ENCODE data around the gene RIBC2. TPM values are rescaled to one million over a fixed set of nuclear protein-coding genes. Genes with fewer than 3 reads are reported as not detected.
"Not testable (repeated sequence)": the region's sequence is repeated elsewhere in the genome, so short reads cannot be mapped to it uniquely, and the experiment has no call there.

RIBC2 gene
- total RNA-seq, 2 experiments from 2014 or later, result 12.8 to 16.2 TPM

- no peak for DNase-seq
- Mint-ChIP-seq H3K4me1 (no peaks in the 10 kb centered on the region), H3K9me3 (ENCODE audit: low read depth) (no peaks in the 10 kb centered on the region), H3K27ac (no peak overlapping the region), H3K27me3 (no peaks in the 10 kb centered on the region), H3K36me3 (peaks cover 10% of the 10 kb centered on the region), H3K4me3 (no peak overlapping the region)
- ATAC-seq, result no peak
- CTCF ChIA-PET, result no interaction called here
Observed at GRCh38 chr22:45428391-45429385, 15.2 kb downstream of the RIBC2 start.

GRCh38 chr22:45429424-45429823 lies 15.9 kb downstream of the RIBC2 start:
- peaks cover 10% of the 10 kb centered on the region for H3K36me3 Mint-ChIP-seq
- no peak overlapping the region for H3K27ac Mint-ChIP-seq
- H3K4me3 Mint-ChIP-seq, result no peak overlapping the region
- CTCF ChIA-PET, result no interaction called here
- no peak for DNase-seq
- no peaks in the 10 kb centered on the region for H3K4me1 Mint-ChIP-seq
- no peaks in the 10 kb centered on the region for H3K27me3 Mint-ChIP-seq
- H3K9me3 Mint-ChIP-seq (ENCODE audit: low read depth), result no peaks in the 10 kb centered on the region
- no peak for ATAC-seq

GRCh38 chr22:45429981-45430775 lies 16.7 kb downstream of the RIBC2 start:
- CTCF ChIA-PET, result no interaction called here
- H3K36me3 Mint-ChIP-seq, result peaks cover 10% of the 10 kb centered on the region
- H3K27ac Mint-ChIP-seq, result no peak overlapping the region
- H3K27me3 Mint-ChIP-seq, result no peaks in the 10 kb centered on the region
- ATAC-seq, result no peak
- no peak for DNase-seq
- no peaks in the 10 kb centered on the region for H3K9me3 Mint-ChIP-seq (ENCODE audit: low read depth)
- no peak overlapping the region for H3K4me3 Mint-ChIP-seq
- H3K4me1 Mint-ChIP-seq, result peaks cover under 1% of the 10 kb centered on the region

GRCh38 chr22:45430871-45431270 lies 17.4 kb downstream of the RIBC2 start:
- CTCF ChIA-PET, result no interaction called here
- Mint-ChIP-seq H3K4me1 (peaks cover 8% of the 10 kb centered on the region), H3K9me3 (ENCODE audit: low read depth) (no peaks in the 10 kb centered on the region), H3K27ac (no peak overlapping the region), H3K4me3 (no peak overlapping the region), H3K27me3 (no peaks in the 10 kb centered on the region), H3K36me3 (peaks cover 10% of the 10 kb centered on the region)
- DNase-seq (no peak), ATAC-seq (no peak)

- no peak for DNase-seq
- Mint-ChIP-seq H3K36me3 (peaks cover 1% of the 10 kb centered on the region), H3K9me3 (ENCODE audit: low read depth) (no peaks in the 10 kb centered on the region), H3K4me3 (no peak overlapping the region), H3K4me1 (peaks cover 8% of the 10 kb centered on the region), H3K27me3 (no peaks in the 10 kb centered on the region), H3K27ac (no peak overlapping the region)
- no peak for ATAC-seq
- CTCF ChIA-PET, result interaction anchor here (0.9 to 2.6 kb wide), 3 partner anchors 21 to 167 kb away, joined by 3 to 12 read pairs (median 5); no protein-coding TSS in a partner anchor
Observed at GRCh38 chr22:45434981-45435380, 21.5 kb downstream of the RIBC2 start.

GRCh38 chr22:45435544-45436139 lies 22.1 kb downstream of the RIBC2 start:
- no peak overlapping the region for H3K27ac Mint-ChIP-seq
- no peak overlapping the region for H3K4me3 Mint-ChIP-seq
- ATAC-seq (peak; percentile 95), DNase-seq (peak; percentile 85)
- H3K9me3 Mint-ChIP-seq (ENCODE audit: low read depth), result no peaks in the 10 kb centered on the region
- CTCF ChIA-PET, result interaction anchor here (1.0 kb wide), 1 partner anchor 169 kb away, joined by 3 read pairs; no protein-coding TSS in a partner anchor
- H3K4me1 Mint-ChIP-seq, result peaks cover 11% of the 10 kb centered on the region
- H3K36me3 Mint-ChIP-seq, result peaks cover 1% of the 10 kb centered on the region
- H3K27me3 Mint-ChIP-seq, result no peaks in the 10 kb centered on the region

- H3K27ac Mint-ChIP-seq; H3K4me3 Mint-ChIP-seq; DNase-seq; H3K27me3 Mint-ChIP-seq; H3K9me3 Mint-ChIP-seq (ENCODE audit: low read depth); ATAC-seq; H3K36me3 Mint-ChIP-seq: not testable (repeated sequence)
- CTCF ChIA-PET, result interaction anchor here (0.6 to 1.5 kb wide), 4 partner anchors 16 to 168 kb away, joined by 3 to 4 read pairs (median 3); no protein-coding TSS in a partner anchor
- H3K4me1 Mint-ChIP-seq, result peaks cover 18% of the 10 kb centered on the region
Observed at GRCh38 chr22:45436871-45437517, 23.5 kb downstream of the RIBC2 start.

GRCh38 chr22:45438336-45438735 lies 24.8 kb downstream of the RIBC2 start:
- no peak overlapping the region for H3K4me3 Mint-ChIP-seq
- no peaks in the 10 kb centered on the region for H3K9me3 Mint-ChIP-seq (ENCODE audit: low read depth)
- peaks cover 18% of the 10 kb centered on the region for H3K4me1 Mint-ChIP-seq
- peaks cover under 1% of the 10 kb centered on the region for H3K36me3 Mint-ChIP-seq
- CTCF ChIA-PET, result interaction anchor here (1.5 kb wide), 1 partner anchor 170 kb away, joined by 3 read pairs; no protein-coding TSS in a partner anchor
- peaks cover 4% of the 10 kb centered on the region for H3K27me3 Mint-ChIP-seq
- ATAC-seq (no peak), DNase-seq (no peak)
- H3K27ac Mint-ChIP-seq, result no peak overlapping the region

GRCh38 chr22:45440688-45441087 lies 27.2 kb downstream of the RIBC2 start:
- not testable (repeated sequence) for DNase-seq; H3K27ac Mint-ChIP-seq; H3K27me3 Mint-ChIP-seq; H3K36me3 Mint-ChIP-seq; ATAC-seq; H3K9me3 Mint-ChIP-seq (ENCODE audit: low read depth)
- H3K4me1 Mint-ChIP-seq, result peaks cover 12% of the 10 kb centered on the region
- H3K4me3 Mint-ChIP-seq, result peak overlapping the region; percentile 62
- CTCF ChIA-PET, result interaction anchor here (0.8 to 2.0 kb wide), 2 partner anchors 114 to 206 kb away, joined by 3 to 5 read pairs; no protein-coding TSS in a partner anchor

GRCh38 chr22:45441138-45441537 lies 27.6 kb downstream of the RIBC2 start:
- H3K4me1 Mint-ChIP-seq, result peaks cover 10% of the 10 kb centered on the region
- CTCF ChIA-PET, result interaction anchor here (0.8 to 2.0 kb wide), 2 partner anchors 113 to 206 kb away, joined by 3 to 5 read pairs; no protein-coding TSS in a partner anchor
- peak; percentile 91 for ATAC-seq
- peak overlapping the region; percentile 62 for H3K4me3 Mint-ChIP-seq
- no peaks in the 10 kb centered on the region for H3K9me3 Mint-ChIP-seq (ENCODE audit: low read depth)
- peaks cover 4% of the 10 kb centered on the region for H3K27me3 Mint-ChIP-seq
- DNase-seq, result peak; percentile 55
- no peak overlapping the region for H3K27ac Mint-ChIP-seq
- H3K36me3 Mint-ChIP-seq, result no peaks in the 10 kb centered on the region

- H3K9me3 Mint-ChIP-seq (ENCODE audit: low read depth), result no peaks in the 10 kb centered on the region
- no peaks in the 10 kb centered on the region for H3K36me3 Mint-ChIP-seq
- DNase-seq (no peak), ATAC-seq (no peak)
- H3K4me1 Mint-ChIP-seq, result peaks cover 10% of the 10 kb centered on the region
- no peak overlapping the region for H3K4me3 Mint-ChIP-seq
- CTCF ChIA-PET, result no interaction called here
- no peak overlapping the region for H3K27ac Mint-ChIP-seq
- H3K27me3 Mint-ChIP-seq, result peaks cover 4% of the 10 kb centered on the region
Observed at GRCh38 chr22:45442116-45442515, 28.6 kb downstream of the RIBC2 start.

- Mint-ChIP-seq H3K4me1 (peaks cover 10% of the 10 kb centered on the region), H3K27ac (no peak overlapping the region), H3K4me3 (no peak overlapping the region), H3K27me3 (peaks cover 4% of the 10 kb centered on the region), H3K36me3 (no peaks in the 10 kb centered on the region), H3K9me3 (ENCODE audit: low read depth) (no peaks in the 10 kb centered on the region)
- ATAC-seq, result no peak
- DNase-seq, result no peak
- CTCF ChIA-PET, result no interaction called here
Observed at GRCh38 chr22:45444168-45444567, 30.7 kb downstream of the RIBC2 start.
